GM23248 (cell line): ENCODE data around the gene ZEB2. TPM values are rescaled to one million over a fixed set of nuclear protein-coding genes. Genes with fewer than 3 reads are reported as not detected.

Experiments used
- DNase-seq: peaks from one replicate; pipeline ENCODE4 v3.0.0-alpha.2; 2015
- H2AFZ ChIP-seq: fragments of 200-600 bp; sonication (generic); 2 replicates; pipeline ENCODE4 v1.6.1; 2016; ENCODE audit warnings: antibody characterized with exemption
- H3F3A ChIP-seq: fragments of 200-600 bp; sonication (generic); 2 replicates; pipeline ENCODE4 v1.6.1; 2016; ENCODE audit warnings: mild to moderate bottlenecking, antibody characterized with exemption, mixed run types; ENCODE audit not compliant: insufficient read depth
- H3K27ac ChIP-seq: fragments of 200-600 bp; sonication (generic); 2 replicates; pipeline ENCODE4 v1.5.1; 2016; ENCODE audit warnings: mild to moderate bottlenecking
- H3K27me3 ChIP-seq: fragments of 200-600 bp; sonication (generic); replicated peaks from 2 replicates; pipeline ENCODE4 v1.6.1; 2016; ENCODE audit warnings: mild to moderate bottlenecking; ENCODE audit not compliant: insufficient read depth
- H3K36me3 ChIP-seq: fragments of 200-600 bp; sonication (generic); 2 replicates; pipeline ENCODE4 v1.6.1; 2016; ENCODE audit warnings: low read depth, mild to moderate bottlenecking
- H3K4me1 ChIP-seq: fragments of 200-600 bp; sonication (generic); 2 replicates; pipeline ENCODE4 v1.6.1; 2016; ENCODE audit warnings: mild to moderate bottlenecking; ENCODE audit not compliant: insufficient read depth
- H3K4me2 ChIP-seq: fragments of 200-600 bp; sonication (generic); one replicate; pipeline ENCODE4 v1.6.1; 2016; ENCODE audit warnings: mild to moderate bottlenecking; ENCODE audit not compliant: unreplicated experiment
- H3K4me3 ChIP-seq: fragments of 200-600 bp; sonication (generic); 2 replicates; pipeline ENCODE4 v1.5.1; 2016; ENCODE audit warnings: mild to moderate bottlenecking
- H3K79me2 ChIP-seq: fragments of 200-600 bp; sonication (generic); 2 replicates; pipeline ENCODE4 v1.6.1; 2016; ENCODE audit warnings: mild to moderate bottlenecking; ENCODE audit not compliant: insufficient read depth
- H3K9ac ChIP-seq: fragments of 200-600 bp; sonication (generic); 2 replicates; pipeline ENCODE4 v1.6.1; 2016; ENCODE audit warnings: mild to moderate bottlenecking
- H3K9me2 ChIP-seq: fragments of 200-600 bp; sonication (generic); 2 replicates; pipeline ENCODE4 v1.6.1; 2016; ENCODE audit warnings: mixed run types, mild to moderate bottlenecking, moderate library complexity; ENCODE audit not compliant: insufficient read depth
- H3K9me3 ChIP-seq: fragments of 200-600 bp; sonication (generic); one replicate; pipeline ENCODE4 v1.6.1; 2017; ENCODE audit warnings: low read depth
- H4K20me1 ChIP-seq: fragments of 200-600 bp; sonication (generic); 2 replicates; pipeline ENCODE4 v1.6.0; 2016; ENCODE audit not compliant: insufficient read depth
- EZH2 ChIP-seq: fragments of 200-600 bp; sonication (generic); IDR thresholded peaks from 2 replicates; pipeline ENCODE4 v1.6.1; 2018; ENCODE audit warnings: antibody characterized with exemption, mild to moderate bottlenecking; ENCODE audit not compliant: insufficient read depth, poor library complexity, severe bottlenecking
- EZH2phosphoT487 ChIP-seq: fragments of 200-600 bp; sonication (generic); IDR thresholded peaks from 2 replicates; pipeline ENCODE4 v1.6.1; 2018; ENCODE audit warnings: antibody characterized with exemption, moderate library complexity, mild to moderate bottlenecking, low read depth; ENCODE audit not compliant: insufficient read depth
- WGBS, 2 experiments: methylation state at CpG; one replicate each; pipeline ENCODE4 v1.1.6; 2015 to 2017; ENCODE audit warnings: low lambda C conversion rate in 2 of 2, low coverage in 1 of 2; ENCODE audit errors: missing lambda C conversion rate in 2 of 2; 5-methylcytosine and 5-hydroxymethylcytosine counted together
- in situ Hi-C: fragments of 300-500 bp; cut with MboI; formaldehyde crosslinking; loops from 2 replicates; pipeline ENCODE4 v1.15.0; 2020
- polyA plus RNA-seq: library from polyadenylated mRNA; unstranded; fragments of >200 nt; fragmentation: Nextera tagmentation; extraction: Ambion mirVana; gene quantifications from 2 replicates; pipeline ENCODE4 v1.2.1, GENCODE V29; 2016
- total RNA-seq: library from RNA; depleted of rRNA; stranded (reverse); fragments of >200 nt; shearing (Covaris generic); gene quantifications from 2 replicates; pipeline ENCODE4 v1.2.3, GENCODE V29; 2014

The ZEB2 gene
- total and polyA plus RNA-seq, 2 experiments from 2014 or later: 26.2 to 46.8 TPM

- H2AFZ ChIP-seq: peak overlapping the region; percentile 9; the same call in 1 of the 2 replicates
- peak overlapping the region; percentile 84 for H3K4me2 ChIP-seq
- peaks cover 75% of the 10 kb centered on the region for H3K79me2 ChIP-seq
- no peaks in the 10 kb centered on the region for H3K27me3 ChIP-seq
- H3K9me3 ChIP-seq: no peaks in the 10 kb centered on the region
- WGBS, 2 experiments: 6 to 7% methylated on average over 8 of the region's 8 CpGs
- peaks cover 74% of the 10 kb centered on the region for H3F3A ChIP-seq
- peak overlapping the region; percentile 67 for H3K4me3 ChIP-seq
- in situ Hi-C loops: no loop called here
- TF ChIP-seq EZH2 (no peak), EZH2phosphoT487 (no peak)
- peak overlapping the region; percentile 89 for H3K27ac ChIP-seq
- peak overlapping the region; percentile 73 for H3K9ac ChIP-seq
- H4K20me1 ChIP-seq: no peaks in the 10 kb centered on the region
- no peaks in the 10 kb centered on the region for H3K36me3 ChIP-seq
- peak; percentile 65 for DNase-seq
- H3K9me2 ChIP-seq: no peaks in the 10 kb centered on the region
- H3K4me1 ChIP-seq: peaks cover 70% of the 10 kb centered on the region
These were observed 65.2 kb downstream of the ZEB2 start for GRCh38 chr2:144454466-144455287.

- TF ChIP-seq EZH2 (no peak), EZH2phosphoT487 (0 out of 2 replicates have a peak, but pooled peaks have one; percentile 64)
- WGBS, 2 experiments: 15 to 17% methylated on average over 5 of the region's 5 CpGs
- Histone ChIP-seq H3K4me2 (peak overlapping the region; percentile 84), H3K79me2 (peaks cover 75% of the 10 kb centered on the region), H3K4me1 (peaks cover 66% of the 10 kb centered on the region), H3K4me3 (peak overlapping the region; percentile 67), H3K27me3 (no peaks in the 10 kb centered on the region), H3K9me3 (no peaks in the 10 kb centered on the region), H4K20me1 (0 out of 2 replicates have a peak, but pooled peaks cover 3% of the 10 kb centered on the region), H3K27ac (peak overlapping the region; percentile 89), H3K9me2 (no peaks in the 10 kb centered on the region), H3F3A (peaks cover 66% of the 10 kb centered on the region), H2AFZ (peak overlapping the region; percentile 58), H3K36me3 (no peaks in the 10 kb centered on the region), H3K9ac (peak overlapping the region; percentile 73)
- DNase-seq: peak; percentile 87
- in situ Hi-C loops: no loop called here
These were observed 66.3 kb downstream of the ZEB2 start for GRCh38 chr2:144453486-144454158.

GRCh38 chr2:144452989-144453336 lies 67.0 kb downstream of the ZEB2 start:
- Histone ChIP-seq H3K9me2 (no peaks in the 10 kb centered on the region), H3K4me3 (peak overlapping the region; percentile 67), H3K27ac (peak overlapping the region; percentile 89), H3K9ac (peak overlapping the region; percentile 73), H3K79me2 (peaks cover 75% of the 10 kb centered on the region), H2AFZ (peak overlapping the region; percentile 58), H3K4me2 (peak overlapping the region; percentile 84), H3F3A (peaks cover 66% of the 10 kb centered on the region), H3K36me3 (no peaks in the 10 kb centered on the region), H3K27me3 (no peaks in the 10 kb centered on the region), H4K20me1 (0 out of 2 replicates have a peak, but pooled peaks cover 3% of the 10 kb centered on the region), H3K4me1 (peaks cover 69% of the 10 kb centered on the region), H3K9me3 (no peaks in the 10 kb centered on the region)
- peak; percentile 65 for DNase-seq
- TF ChIP-seq EZH2 (no peak), EZH2phosphoT487 (no peak)
- in situ Hi-C loops: no loop called here
- 10 to 17% methylated on average over 4 of the region's 4 CpGs for WGBS, 2 experiments

- peak overlapping the region; percentile 67 for H3K4me3 ChIP-seq
- no peaks in the 10 kb centered on the region for H3K9me3 ChIP-seq
- peaks cover 75% of the 10 kb centered on the region for H3K79me2 ChIP-seq
- no peaks in the 10 kb centered on the region for H3K36me3 ChIP-seq
- in situ Hi-C loops: no loop called here
- H3F3A ChIP-seq: peaks cover 62% of the 10 kb centered on the region
- H4K20me1 ChIP-seq: 0 out of 2 replicates have a peak, but pooled peaks cover 3% of the 10 kb centered on the region
- WGBS, 2 experiments: 19 to 23% methylated on average over 15 of the region's 15 CpGs
- DNase-seq: peak; percentile 71
- TF ChIP-seq EZH2: no peak
- TF ChIP-seq EZH2phosphoT487: no peak
- peak overlapping the region; percentile 58 for H2AFZ ChIP-seq
- peak overlapping the region; percentile 73 for H3K9ac ChIP-seq
- peaks cover 68% of the 10 kb centered on the region for H3K4me1 ChIP-seq
- peak overlapping the region; percentile 84 for H3K4me2 ChIP-seq
- peak overlapping the region; percentile 89 for H3K27ac ChIP-seq
- no peaks in the 10 kb centered on the region for H3K27me3 ChIP-seq
- H3K9me2 ChIP-seq: no peaks in the 10 kb centered on the region
These were observed 67.5 kb downstream of the ZEB2 start for GRCh38 chr2:144452169-144452988.
